Measurements from ENCODE around the gene CXCL9.

- TF ChIP-seq, protein P1, sequence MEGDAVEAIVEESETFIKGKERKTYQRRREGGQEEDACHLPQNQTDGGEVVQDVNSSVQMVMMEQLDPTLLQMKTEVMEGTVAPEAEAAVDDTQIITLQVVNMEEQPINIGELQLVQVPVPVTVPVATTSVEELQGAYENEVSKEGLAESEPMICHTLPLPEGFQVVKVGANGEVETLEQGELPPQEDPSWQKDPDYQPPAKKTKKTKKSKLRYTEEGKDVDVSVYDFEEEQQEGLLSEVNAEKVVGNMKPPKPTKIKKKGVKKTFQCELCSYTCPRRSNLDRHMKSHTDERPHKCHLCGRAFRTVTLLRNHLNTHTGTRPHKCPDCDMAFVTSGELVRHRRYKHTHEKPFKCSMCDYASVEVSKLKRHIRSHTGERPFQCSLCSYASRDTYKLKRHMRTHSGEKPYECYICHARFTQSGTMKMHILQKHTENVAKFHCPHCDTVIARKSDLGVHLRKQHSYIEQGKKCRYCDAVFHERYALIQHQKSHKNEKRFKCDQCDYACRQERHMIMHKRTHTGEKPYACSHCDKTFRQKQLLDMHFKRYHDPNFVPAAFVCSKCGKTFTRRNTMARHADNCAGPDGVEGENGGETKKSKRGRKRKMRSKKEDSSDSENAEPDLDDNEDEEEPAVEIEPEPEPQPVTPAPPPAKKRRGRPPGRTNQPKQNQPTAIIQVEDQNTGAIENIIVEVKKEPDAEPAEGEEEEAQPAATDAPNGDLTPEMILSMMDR (IDR thresholded peaks at IDR 0.05; ENCODE audit: poor library complexity): no peak
- no peak for TF ChIP-seq EZH2 (IDR thresholded peaks at IDR 0.05; ENCODE audit: borderline replicate concordance)
- no peak for TF ChIP-seq EZH2phosphoT487 (IDR thresholded peaks at IDR 0.05; ENCODE audit: low read depth, severe bottlenecking, unreplicated experiment)
Observed at GRCh38 chr4:75985116-75985515, 22.2 kb downstream of the CXCL9 start.
